A549 (cell line): ENCODE measurements around the gene RBMS3. TPM values are rescaled to one million over a fixed set of nuclear protein-coding genes. Genes with fewer than 3 reads are reported as not detected.

ENCODE experiments used
- ATAC-seq, 2 experiments: fragments of 200-7000 bp in 1 of 2; fragments of >200 bp in 1 of 2; cut with Nextera tagmentation in 1 of 2; cut with Tn5 transposase in 1 of 2; 3 replicates each; pipeline versions ENCODE4 v1.8.0 to v1.9.1; 2018 to 2020; ENCODE audit warnings: mild to moderate bottlenecking in 1 of 2, moderate library complexity in 1 of 2
- CTCF ChIA-PET: fragments of 300-600 bp; sonication (Branson Sonifier 250); formaldehyde crosslinking; extraction: SDS; loops from one replicate; lab custom pipeline; 2021; ENCODE audit warnings: antibody characterized with exemption, inconsistent platforms; lab: Yijun Ruan, JAX
- POLR2A ChIA-PET: fragments of 350-600 bp; formaldehyde crosslinking; extraction: SDS; loops from one replicate; lab custom pipeline; 2021; ENCODE audit warnings: antibody characterized with exemption, inconsistent platforms; lab: Yijun Ruan, JAX
- DNase-seq, 2 experiments: peaks; one replicate each; pipeline versions ENCODE4 v3.0.0 to v3.0.0-alpha.2; 2011 to 2016; ENCODE audit warnings: low read depth in 1 of 2, low spot score in 1 of 2
- FAIRE-seq: peaks from 2 replicates; lab custom pipeline; 2011; peaks lifted over from hg19 to GRCh38; lab: Jason Lieb, UNC
- H3K27ac ChIP-seq, 2 experiments: fragments of >200 bp; sonication (Bioruptor Twin); formaldehyde crosslinking; 3 replicates each; pipeline ENCODE4 v1.5.1; 2016 to 2017
- H3K4me1 ChIP-seq: fragments of >200 bp; sonication (Bioruptor Twin); formaldehyde crosslinking; 3 replicates; pipeline ENCODE4 v1.6.1; 2016
- H3K4me2 ChIP-seq: fragments of >200 bp; sonication (Bioruptor Twin); formaldehyde crosslinking; 3 replicates; pipeline ENCODE4 v1.6.1; 2016
- H3K4me3 ChIP-seq: fragments of >200 bp; sonication (Bioruptor Twin); formaldehyde crosslinking; 3 replicates; pipeline ENCODE4 v1.5.1; 2016
- H3K9me3 ChIP-seq: fragments of >200 bp; sonication (Bioruptor Twin); formaldehyde crosslinking; 3 replicates; pipeline ENCODE4 v1.6.1; 2016
- ATOH8 ChIP-seq: fragments of 250-450 bp; sonication (Bioruptor Pico); IDR thresholded peaks from 2 replicates; pipeline ENCODE4 v1.5.0; 2020; ENCODE audit warnings: low read depth, mild to moderate bottlenecking, moderate library complexity
- BCL3 ChIP-seq: fragments of >200 bp; sonication (Bioruptor Twin); formaldehyde crosslinking; IDR thresholded peaks from 3 replicates; pipeline ENCODE4 v1.6.1; 2016
- CBX2 ChIP-seq: fragments of 200-600 bp; sonication (generic); IDR thresholded peaks from 2 replicates; pipeline ENCODE4 v1.6.1; 2016; ENCODE audit warnings: low read depth, mild to moderate bottlenecking, borderline replicate concordance
- CEBPB ChIP-seq, 2 experiments: fragments of >200 bp in 1 of 2; sonication (Bioruptor Twin) in 1 of 2; formaldehyde crosslinking in 1 of 2; IDR thresholded peaks; 2 replicates each; pipeline ENCODE4 v1.6.1; 2012 to 2016
- CHD2 ChIP-seq: fragments of 150-350 bp; IDR thresholded peaks from 2 replicates; pipeline ENCODE4 v1.6.1; 2014; ENCODE audit warnings: low read length; ENCODE audit not compliant: partially characterized antibody
- EHF ChIP-seq: fragments of 250-450 bp; sonication (Bioruptor Pico); IDR thresholded peaks from 2 replicates; pipeline ENCODE4 v1.5.0; 2020; ENCODE audit warnings: mild to moderate bottlenecking
- EHMT2 ChIP-seq: fragments of 200-600 bp; sonication (generic); IDR thresholded peaks from 2 replicates; pipeline ENCODE4 v1.6.1; 2016; ENCODE audit warnings: antibody characterized with exemption, low read depth, mild to moderate bottlenecking, moderate library complexity
- ELK1 ChIP-seq: fragments of 150-350 bp; IDR thresholded peaks from 2 replicates; pipeline ENCODE4 v1.6.1; 2014; ENCODE audit warnings: low read depth, mild to moderate bottlenecking, low read length
- ESRRA ChIP-seq: fragments of 150-350 bp; IDR thresholded peaks from 2 replicates; pipeline ENCODE4 v1.6.1; 2014; ENCODE audit warnings: mild to moderate bottlenecking, low read length, borderline replicate concordance
- FOSB ChIP-seq: fragments of 250-450 bp; sonication (Bioruptor Pico); IDR thresholded peaks from 2 replicates; pipeline ENCODE4 v1.5.0; 2020; ENCODE audit warnings: mild to moderate bottlenecking, moderate library complexity
- FOXS1 ChIP-seq: fragments of 250-450 bp; sonication (Bioruptor Pico); IDR thresholded peaks from 2 replicates; pipeline ENCODE4 v1.5.0; 2020; ENCODE audit warnings: mild to moderate bottlenecking, moderate library complexity
- GATA3 ChIP-seq: IDR thresholded peaks from 2 replicates; pipeline ENCODE4 v1.6.1; 2012; ENCODE audit warnings: borderline replicate concordance
- HDAC2 ChIP-seq: fragments of 200-600 bp; sonication (generic); IDR thresholded peaks from 2 replicates; pipeline ENCODE4 v1.6.1; 2016
- HOXA7 ChIP-seq: fragments of 250-450 bp; sonication (Bioruptor Pico); IDR thresholded peaks from 2 replicates; pipeline ENCODE4 v1.5.0; 2020; ENCODE audit warnings: mild to moderate bottlenecking, moderate library complexity
- HOXB5 ChIP-seq: fragments of 250-450 bp; sonication (Bioruptor Pico); IDR thresholded peaks from 2 replicates; pipeline ENCODE4 v1.5.0; 2020; ENCODE audit warnings: mild to moderate bottlenecking, moderate library complexity
- KDM5A ChIP-seq: fragments of 200-600 bp; sonication (generic); IDR thresholded peaks from 2 replicates; pipeline ENCODE4 v1.6.1; 2016; ENCODE audit warnings: antibody characterized with exemption, mild to moderate bottlenecking
- MAX ChIP-seq: IDR thresholded peaks from 2 replicates; pipeline ENCODE4 v1.6.1; 2012
- MYC ChIP-seq: IDR thresholded peaks from 2 replicates; pipeline ENCODE4 v1.6.1; 2012; ENCODE audit warnings: mild to moderate bottlenecking, inconsistent platforms, low read length, improper control_type of control experiment, borderline replicate concordance
- NPAS2 ChIP-seq: fragments of 250-450 bp; sonication (Bioruptor Pico); IDR thresholded peaks from 2 replicates; pipeline ENCODE4 v1.8.0; 2022; ENCODE audit warnings: mild to moderate bottlenecking, moderate library complexity, borderline replicate concordance
- PHF8 ChIP-seq: fragments of 200-600 bp; sonication (generic); IDR thresholded peaks from 2 replicates; pipeline ENCODE4 v1.6.1; 2016; ENCODE audit warnings: low read depth, mild to moderate bottlenecking, antibody characterized with exemption, moderate library complexity, borderline replicate concordance
- POLR2A ChIP-seq: IDR thresholded peaks from 2 replicates; pipeline ENCODE4 v1.6.1; 2012; ENCODE audit warnings: mild to moderate bottlenecking, low read length
- RAD21 ChIP-seq, 2 experiments: fragments of >200 bp in 1 of 2; sonication (Bioruptor Twin) in 1 of 2; formaldehyde crosslinking in 1 of 2; IDR thresholded peaks in 1 of 2; conservative IDR thresholded peaks in 1 of 2; 2 replicates in 1 of 2; 3 replicates in 1 of 2; pipeline ENCODE4 v1.6.1; 2012 to 2018; ENCODE audit warnings: inconsistent platforms in 1 of 2
- RARB ChIP-seq: fragments of 250-450 bp; sonication (Bioruptor Pico); IDR thresholded peaks from 2 replicates; pipeline ENCODE4 v1.8.0; 2021; ENCODE audit warnings: mild to moderate bottlenecking, moderate library complexity
- REST ChIP-seq: fragments of 200-600 bp; sonication (generic); IDR thresholded peaks from 2 replicates; pipeline ENCODE4 v1.6.1; 2016; ENCODE audit warnings: antibody characterized with exemption, mild to moderate bottlenecking, moderate library complexity
- RNF2 ChIP-seq: fragments of 200-600 bp; sonication (generic); IDR thresholded peaks from 2 replicates; pipeline ENCODE4 v1.6.1; 2016; ENCODE audit warnings: low read depth, mild to moderate bottlenecking, antibody characterized with exemption, moderate library complexity, borderline replicate concordance
- SMC3 ChIP-seq: fragments of >200 bp; sonication (Bioruptor Twin); formaldehyde crosslinking; IDR thresholded peaks from 3 replicates; pipeline ENCODE4 v1.6.1; 2018; ENCODE audit warnings: inconsistent platforms
- TFCP2L1 ChIP-seq: fragments of 250-450 bp; sonication (Bioruptor Pico); IDR thresholded peaks from 2 replicates; pipeline ENCODE4 v1.5.0; 2021; ENCODE audit warnings: mild to moderate bottlenecking
- TP53 ChIP-seq: fragments of 250-450 bp; sonication (Bioruptor Pico); IDR thresholded peaks from 2 replicates; pipeline ENCODE4 v1.5.0; 2021; ENCODE audit warnings: mild to moderate bottlenecking, moderate library complexity
- ZFP36 ChIP-seq: fragments of 450-650 bp; IDR thresholded peaks from 2 replicates; pipeline ENCODE4 v1.6.1; 2014; ENCODE audit warnings: borderline replicate concordance; ENCODE audit not compliant: partially characterized antibody
- WGBS: methylation state at CpG from one replicate; pipeline ENCODE4 v1.1.6; 2017; ENCODE audit errors: missing lambda C conversion rate; 5-methylcytosine and 5-hydroxymethylcytosine counted together
- polyA plus RNA-seq, 4 experiments: library from polyadenylated mRNA; depleted of rRNA in 3 of 4; stranded (reverse); fragments of >200 nt; fragmentation: RNase III in 1 of 4; extraction: RNeasy Plus Mini Kit Qiagen cat#74134 plus additional on column Dnase treatment in 1 of 4; gene quantifications; 2 replicates in 3 of 4; 3 replicates in 1 of 4; pipeline ENCODE4 v1.2.3, GENCODE V29; 2011 to 2017

The RBMS3 gene
- polyA plus RNA-seq, 2 of the 4 experiments (the other 2 are of a cell fraction) = 0.92 to 4.1 TPM

GRCh38 chr3:29557825-29558224 lies 277.0 kb downstream of the RBMS3 start:
- Histone ChIP-seq H3K4me3 (no peak overlapping the region), H3K27ac (no peak overlapping the region), H3K9me3 (no peaks in the 10 kb centered on the region), H3K4me2 (no peak overlapping the region), H3K4me1 (no peaks in the 10 kb centered on the region)
- DNase-seq = no peak
- TF ChIP-seq HOXB5 (no peak), ELK1 (no peak), RNF2 (no peak), KDM5A (no peak), ZFP36 (no peak), FOSB (CRISPR knock-in tag) (no peak), NPAS2 (CRISPR knock-in tag) (no peak), ESRRA (no peak), CHD2 (no peak), RARB (CRISPR knock-in tag) (no peak), SMC3 (no peak), MYC (no peak), ATOH8 (no peak), CEBPB (IDR thresholded peaks at IDR 0.05) (no peak), BCL3 (no peak), HOXA7 (CRISPR knock-in tag) (no peak), MAX (no peak), EHF (CRISPR knock-in tag) (no peak), EHMT2 (no peak)
- WGBS = 70% methylated on average over 2 of the region's 2 CpGs
- no peak for ATAC-seq
- FAIRE-seq = no peak
- CTCF ChIA-PET = no interaction called here
- POLR2A ChIA-PET = no interaction called here

GRCh38 chr3:29559741-29560465 lies 279.0 kb downstream of the RBMS3 start:
- Histone ChIP-seq H3K4me2 (no peak overlapping the region), H3K4me1 (no peaks in the 10 kb centered on the region), H3K27ac (no peak overlapping the region), H3K9me3 (no peaks in the 10 kb centered on the region), H3K4me3 (no peak overlapping the region)
- TF ChIP-seq TP53 (CRISPR knock-in tag) (no peak), GATA3 (no peak), HDAC2 (no peak), REST (no peak), CBX2 (no peak), FOXS1 (CRISPR knock-in tag) (no peak), RAD21 (conservative IDR thresholded peaks at IDR 0.05 in 1 of 2, IDR thresholded peaks at IDR 0.05 in 1 of 2) (no peak), SMC3 (no peak), TFCP2L1 (CRISPR knock-in tag) (no peak), POLR2A (no peak), PHF8 (no peak)
- ChIA-PET CTCF (no interaction called here), POLR2A (no interaction called here)
- DNase-seq (no peak), FAIRE-seq (no peak), ATAC-seq (no peak)
- WGBS = 60% methylated on average over 1 of the region's 1 CpG
